ENCODE data around the gene OR51V1. TPM values are rescaled to one million over a fixed set of nuclear protein-coding genes. Genes with fewer than 3 reads are reported as not detected.
"Not testable (repeated sequence)": the region's sequence is repeated elsewhere in the genome, so short reads cannot be mapped to it uniquely, and the experiment has no call there.

The OR51V1 gene, protein sequence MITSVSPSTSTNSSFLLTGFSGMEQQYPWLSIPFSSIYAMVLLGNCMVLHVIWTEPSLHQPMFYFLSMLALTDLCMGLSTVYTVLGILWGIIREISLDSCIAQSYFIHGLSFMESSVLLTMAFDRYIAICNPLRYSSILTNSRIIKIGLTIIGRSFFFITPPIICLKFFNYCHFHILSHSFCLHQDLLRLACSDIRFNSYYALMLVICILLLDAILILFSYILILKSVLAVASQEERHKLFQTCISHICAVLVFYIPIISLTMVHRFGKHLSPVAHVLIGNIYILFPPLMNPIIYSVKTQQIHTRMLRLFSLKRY
- total RNA-seq: not detected

DNA sequence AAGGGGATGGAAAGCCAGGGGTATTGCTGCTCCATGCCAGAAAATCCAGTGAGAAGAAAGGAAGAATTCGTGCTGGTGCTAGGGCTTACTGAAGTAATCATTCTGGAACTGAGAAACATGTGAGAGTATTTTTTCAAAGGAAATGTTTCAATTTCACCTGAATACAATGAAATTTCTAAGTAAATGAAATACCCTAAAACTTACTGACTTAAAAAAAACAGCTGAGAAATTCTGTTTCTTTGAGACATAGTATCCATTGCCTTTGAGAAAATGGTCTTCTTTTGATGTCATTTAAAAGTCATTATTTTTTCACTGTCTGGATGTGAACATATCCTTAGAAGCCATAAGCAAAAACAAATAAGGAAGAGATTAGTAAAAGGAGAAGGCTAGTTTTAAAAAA lies at the start of gene OR51V1:
OR51V1 (minus strand) TSS at position 101 of the 400 bp plus-strand sequence; CDS start at position 101, 0 bp downstream.
- 19 to 29% methylated on average over 1 of the region's 1 CpG for WGBS, 2 donors (ENCODE audit: low coverage in 1 of 2)
- no peaks in the 10 kb centered on the region for H3K9me3 ChIP-seq
- TF ChIP-seq POLR2A (IDR thresholded peaks at IDR 0.05): no peak
- TF ChIP-seq, protein P1, sequence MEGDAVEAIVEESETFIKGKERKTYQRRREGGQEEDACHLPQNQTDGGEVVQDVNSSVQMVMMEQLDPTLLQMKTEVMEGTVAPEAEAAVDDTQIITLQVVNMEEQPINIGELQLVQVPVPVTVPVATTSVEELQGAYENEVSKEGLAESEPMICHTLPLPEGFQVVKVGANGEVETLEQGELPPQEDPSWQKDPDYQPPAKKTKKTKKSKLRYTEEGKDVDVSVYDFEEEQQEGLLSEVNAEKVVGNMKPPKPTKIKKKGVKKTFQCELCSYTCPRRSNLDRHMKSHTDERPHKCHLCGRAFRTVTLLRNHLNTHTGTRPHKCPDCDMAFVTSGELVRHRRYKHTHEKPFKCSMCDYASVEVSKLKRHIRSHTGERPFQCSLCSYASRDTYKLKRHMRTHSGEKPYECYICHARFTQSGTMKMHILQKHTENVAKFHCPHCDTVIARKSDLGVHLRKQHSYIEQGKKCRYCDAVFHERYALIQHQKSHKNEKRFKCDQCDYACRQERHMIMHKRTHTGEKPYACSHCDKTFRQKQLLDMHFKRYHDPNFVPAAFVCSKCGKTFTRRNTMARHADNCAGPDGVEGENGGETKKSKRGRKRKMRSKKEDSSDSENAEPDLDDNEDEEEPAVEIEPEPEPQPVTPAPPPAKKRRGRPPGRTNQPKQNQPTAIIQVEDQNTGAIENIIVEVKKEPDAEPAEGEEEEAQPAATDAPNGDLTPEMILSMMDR (IDR thresholded peaks at IDR 0.05): no peak
- TF ChIP-seq POLR2AphosphoS5 (IDR thresholded peaks at IDR 0.05): no peak
- TF ChIP-seq EP300 (IDR thresholded peaks at IDR 0.05; ENCODE audit: low read depth): no peak
- intact Hi-C loops (cut with DNase I; ENCODE audit: low total_unique reads) (no loop called here), in situ Hi-C loops (cut with MboI; ENCODE audit: low pct_ligation_motif_present in 1 of 4, low pct_unique_long_range_greater_than_20kb in 1 of 4, low sequenced_read_pairs in 3 of 4) (no loop called here)
- DNase-seq: no peak
- H3K27me3 ChIP-seq: no peaks in the 10 kb centered on the region
- no peak within 1 kb of the TSS for H3K27ac ChIP-seq
- no peaks in the 10 kb centered on the region for H3K4me1 ChIP-seq
- no peak within 1 kb of the TSS for H3K4me3 ChIP-seq
- no peaks in the 10 kb centered on the region for H3K36me3 ChIP-seq

DNA sequence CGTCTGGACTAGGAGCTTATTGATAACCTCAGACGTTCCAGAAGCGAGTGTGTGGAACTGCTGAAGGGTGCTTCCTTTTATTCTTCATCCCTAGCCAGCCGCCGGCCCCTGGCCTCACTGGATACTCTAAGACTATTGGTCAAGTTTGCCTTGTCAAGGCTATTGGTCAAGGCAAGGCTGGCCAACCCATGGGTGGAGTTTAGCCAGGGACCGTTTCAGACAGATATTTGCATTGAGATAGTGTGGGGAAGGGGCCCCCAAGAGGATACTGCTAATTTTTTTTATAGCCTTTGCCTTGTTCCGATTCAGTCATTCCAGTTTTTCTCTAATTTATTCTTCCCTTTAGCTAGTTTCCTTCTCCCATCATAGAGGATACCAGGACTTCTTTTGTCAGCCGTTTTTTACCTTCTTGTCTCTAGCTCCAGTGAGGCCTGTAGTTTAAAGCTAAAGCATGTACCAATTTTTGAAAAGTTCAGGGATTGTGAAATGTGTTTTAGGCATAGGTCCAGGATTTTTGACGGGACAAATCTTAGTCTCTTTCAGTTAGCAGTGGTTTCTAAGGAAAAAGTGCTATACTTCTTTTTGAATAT lies 49.4 kb upstream of the OR51V1 start, which contains the start of gene HBG1:
HBG1 (minus strand) TSS at position 51 of the 590 bp plus-strand sequence. CDS start 53 bp downstream, outside the sequence.
- H3K4me1 ChIP-seq; H3K36me3 ChIP-seq; intact Hi-C loops (cut with DNase I; ENCODE audit: low total_unique reads); H3K27me3 ChIP-seq; DNase-seq; H3K9me3 ChIP-seq; H3K27ac ChIP-seq; in situ Hi-C loops (cut with MboI; ENCODE audit: low pct_ligation_motif_present in 1 of 4, low pct_unique_long_range_greater_than_20kb in 1 of 4, low sequenced_read_pairs in 3 of 4); H3K4me3 ChIP-seq: not testable (repeated sequence)
- 55 to 76% methylated on average over 3 to 4 of the region's 9 CpGs for WGBS, 2 donors (ENCODE audit: low coverage in 1 of 2)

DNA sequence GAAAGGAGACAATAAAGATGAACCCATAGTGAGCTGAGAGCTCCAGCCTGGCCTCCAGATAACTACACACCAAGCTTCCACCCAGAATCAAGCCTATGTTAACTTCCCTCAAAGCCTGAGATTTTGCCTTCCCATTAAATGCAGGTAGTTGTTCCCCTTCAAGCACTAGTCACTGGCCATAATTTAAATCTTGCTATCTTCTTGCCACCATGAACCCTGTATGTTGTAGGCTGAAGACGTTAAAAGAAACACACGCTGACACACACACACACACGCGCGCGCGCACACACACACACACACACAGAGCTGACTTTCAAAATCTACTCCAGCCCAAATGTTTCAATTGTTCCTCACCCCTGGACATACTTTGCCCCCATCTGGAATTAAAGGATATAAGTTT lies 48.0 kb upstream of the OR51V1 start:
- H3K27me3 ChIP-seq; H3K36me3 ChIP-seq; H3K27ac ChIP-seq; in situ Hi-C loops (cut with MboI; ENCODE audit: low pct_ligation_motif_present in 1 of 4, low pct_unique_long_range_greater_than_20kb in 1 of 4, low sequenced_read_pairs in 3 of 4); H3K9me3 ChIP-seq; DNase-seq; intact Hi-C loops (cut with DNase I; ENCODE audit: low total_unique reads); H3K4me3 ChIP-seq; H3K4me1 ChIP-seq: not testable (repeated sequence)
- 85 to 92% methylated on average over 2 to 4 of the region's 7 CpGs for WGBS, 2 donors (ENCODE audit: low coverage in 1 of 2)

DNA sequence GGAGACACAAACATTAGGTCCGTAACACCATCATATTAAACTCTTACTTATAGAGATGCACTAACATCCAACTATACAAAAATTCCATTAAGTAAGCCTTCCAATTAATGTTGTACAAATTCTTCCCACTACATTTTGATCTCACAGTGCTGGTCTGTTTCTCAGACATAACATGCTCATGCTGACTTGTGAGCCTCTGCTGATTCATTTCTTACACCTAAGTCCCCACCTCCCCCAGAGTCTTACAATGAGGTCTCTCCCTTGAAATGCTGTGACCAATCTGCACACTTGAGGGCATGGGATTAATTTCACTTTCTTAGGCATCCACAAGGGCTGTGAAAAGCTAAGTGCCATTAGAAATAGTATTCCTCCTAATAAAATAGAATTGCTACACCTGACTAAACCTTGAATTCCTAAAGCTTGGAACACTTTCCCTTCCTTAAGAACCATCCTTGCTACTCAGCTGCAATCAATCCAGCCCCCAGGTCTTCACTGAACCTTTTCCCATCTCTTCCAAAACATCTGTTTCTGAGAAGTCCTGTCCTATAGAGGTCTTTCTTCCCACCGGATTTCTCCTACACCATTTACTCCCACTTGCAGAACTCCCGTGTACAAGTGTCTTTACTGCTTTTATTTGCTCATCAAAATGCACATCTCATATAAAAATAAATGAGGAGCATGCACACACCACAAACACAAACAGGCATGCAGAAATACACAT lies 47.1 kb upstream of the OR51V1 start:
- TF ChIP-seq EP300 (IDR thresholded peaks at IDR 0.05; ENCODE audit: low read depth) (no peak), POLR2AphosphoS5 (IDR thresholded peaks at IDR 0.05) (no peak)
- DNase-seq: no peak
- no peaks in the 10 kb centered on the region for H3K36me3 ChIP-seq
- no peaks in the 10 kb centered on the region for H3K4me1 ChIP-seq
- H3K4me3 ChIP-seq: no peak overlapping the region
- intact Hi-C loops (cut with DNase I; ENCODE audit: low total_unique reads): no loop called here
- WGBS, 2 donors (ENCODE audit: low coverage in 1 of 2): 78 to 90% methylated on average over 3 of the region's 3 CpGs
- in situ Hi-C loops (cut with MboI; ENCODE audit: low pct_ligation_motif_present in 1 of 4, low pct_unique_long_range_greater_than_20kb in 1 of 4, low sequenced_read_pairs in 3 of 4): no loop called here
- no peak overlapping the region for H3K27ac ChIP-seq
- H3K9me3 ChIP-seq: no peaks in the 10 kb centered on the region
- no peaks in the 10 kb centered on the region for H3K27me3 ChIP-seq

DNA sequence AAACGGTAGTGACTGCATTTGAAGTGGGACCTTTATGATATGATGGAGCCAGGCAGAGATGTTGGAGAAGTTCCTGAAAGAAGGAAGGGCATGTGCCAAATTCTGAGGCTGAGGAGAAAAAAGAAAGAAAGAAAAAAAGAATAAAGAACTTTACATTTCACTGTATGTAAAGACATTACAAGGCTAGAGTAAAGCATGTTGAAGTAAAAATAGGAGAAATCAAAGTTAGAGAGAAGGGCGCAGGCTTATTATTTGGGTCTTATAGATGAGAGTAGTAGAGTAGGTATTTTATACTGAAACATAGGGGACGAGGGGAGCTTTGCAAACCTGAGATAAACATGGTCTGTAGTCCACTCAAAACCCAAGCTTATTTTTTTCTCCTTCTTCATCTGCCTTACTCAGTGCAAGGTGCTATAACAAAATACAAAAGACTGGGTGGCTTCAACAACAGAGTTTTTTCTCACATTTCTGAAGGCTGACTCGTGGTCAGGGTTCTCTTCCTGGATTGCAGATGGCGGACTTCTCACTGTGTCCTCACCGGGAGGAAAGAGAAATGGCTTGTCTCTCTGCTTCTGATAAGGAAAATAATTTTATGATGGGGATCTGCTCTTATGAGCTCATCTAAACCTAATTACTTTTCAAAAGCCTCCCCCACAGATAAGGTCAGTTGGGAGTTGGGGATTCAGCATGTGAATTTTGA lies 46.4 kb upstream of the OR51V1 start:
- Histone ChIP-seq H3K27ac (no peak overlapping the region), H3K4me1 (no peaks in the 10 kb centered on the region), H3K4me3 (no peak overlapping the region), H3K36me3 (no peaks in the 10 kb centered on the region), H3K9me3 (no peaks in the 10 kb centered on the region), H3K27me3 (no peaks in the 10 kb centered on the region)
- DNase-seq: no peak
- TF ChIP-seq POLR2AphosphoS5 (IDR thresholded peaks at IDR 0.05) (no peak), EP300 (IDR thresholded peaks at IDR 0.05; ENCODE audit: low read depth) (no peak), POLR2A (IDR thresholded peaks at IDR 0.05) (no peak)
- TF ChIP-seq, protein P1 (IDR thresholded peaks at IDR 0.05): no peak
- 56 to 60% methylated on average over 6 of the region's 6 CpGs for WGBS, 2 donors (ENCODE audit: low coverage in 1 of 2)
- intact Hi-C loops (cut with DNase I; ENCODE audit: low total_unique reads): no loop called here
- in situ Hi-C loops (cut with MboI; ENCODE audit: low pct_ligation_motif_present in 1 of 4, low pct_unique_long_range_greater_than_20kb in 1 of 4, low sequenced_read_pairs in 3 of 4): no loop called here

Measured in transverse colon (tissue), 4 donors.